Endothelial cell of umbilical vein (primary cell): ENCODE results near the gene USP17L12.
"Not testable (repeated sequence)": the region's sequence is repeated elsewhere in the genome, so short reads cannot be mapped to it uniquely, and the experiment has no call there.

Source experiments
- EZH2 ChIP-seq: IDR thresholded peaks from 2 replicates; pipeline ENCODE4 v1.6.1; 2012; ENCODE audit warnings: borderline replicate concordance, low read depth, mild to moderate bottlenecking, moderate library complexity, low read length, inconsistent platforms; ENCODE audit not compliant: severe bottlenecking
- MYC ChIP-seq: IDR thresholded peaks from one replicate; pipeline ENCODE4 v1.6.1; 2011; ENCODE audit warnings: mild to moderate bottlenecking, low read depth, low read length
- POLR2A ChIP-seq: IDR thresholded peaks from 2 replicates; pipeline ENCODE4 v1.6.1; 2012; ENCODE audit warnings: low read depth, mild to moderate bottlenecking, control low read depth, low read length
- POLR2AphosphoS5 ChIP-seq: IDR thresholded peaks from 2 replicates; pipeline ENCODE4 v1.6.1; 2012; ENCODE audit warnings: low read depth, mild to moderate bottlenecking, control low read depth, low read length, moderate library complexity; ENCODE audit not compliant: insufficient read depth
- TF ChIP-seq, protein P1 (sequence below), 2 donors: IDR thresholded peaks; 1 replicate in 1 of 2; 2 replicates in 1 of 2; pipeline ENCODE4 v1.5.1; 2011; ENCODE audit warnings: low read length in 2 of 2, mild to moderate bottlenecking in 2 of 2, moderate library complexity in 2 of 2, control low read depth in 1 of 2, inconsistent platforms in 1 of 2, low read depth in 1 of 2; ENCODE audit not compliant: insufficient read depth in 1 of 2; ENCODE audit errors: extremely low read depth in 1 of 2
- TF ChIP-seq, protein P2 (sequence below): IDR thresholded peaks from 2 replicates; pipeline ENCODE4 v1.6.1; 2011; ENCODE audit not compliant: insufficient read depth, insufficient read length

DNA sequence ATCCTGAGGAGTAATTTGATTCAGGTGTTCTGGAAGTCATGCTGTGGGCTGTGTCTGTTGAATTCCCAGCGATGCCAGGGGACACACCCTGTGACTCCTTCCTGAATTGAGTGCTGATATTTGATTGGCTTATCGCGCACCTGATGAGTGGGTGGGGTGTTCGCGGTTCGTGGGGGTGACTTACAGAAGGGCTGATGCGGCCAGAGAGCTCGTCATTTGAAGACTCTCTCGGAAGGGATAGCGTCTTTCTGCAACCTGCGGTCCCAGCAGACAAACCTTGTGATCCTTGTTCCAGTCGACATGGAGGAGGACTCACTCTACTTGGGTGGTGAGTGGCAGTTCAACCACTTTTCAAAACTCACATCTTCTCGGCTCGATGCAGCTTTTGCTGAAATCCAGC lies 4.6 kb downstream of the USP17L12 start, which contains the start of gene USP17L13:
- TF ChIP-seq POLR2A, MYC, EZH2, POLR2AphosphoS5: not testable (repeated sequence)
- TF ChIP-seq, protein P1, sequence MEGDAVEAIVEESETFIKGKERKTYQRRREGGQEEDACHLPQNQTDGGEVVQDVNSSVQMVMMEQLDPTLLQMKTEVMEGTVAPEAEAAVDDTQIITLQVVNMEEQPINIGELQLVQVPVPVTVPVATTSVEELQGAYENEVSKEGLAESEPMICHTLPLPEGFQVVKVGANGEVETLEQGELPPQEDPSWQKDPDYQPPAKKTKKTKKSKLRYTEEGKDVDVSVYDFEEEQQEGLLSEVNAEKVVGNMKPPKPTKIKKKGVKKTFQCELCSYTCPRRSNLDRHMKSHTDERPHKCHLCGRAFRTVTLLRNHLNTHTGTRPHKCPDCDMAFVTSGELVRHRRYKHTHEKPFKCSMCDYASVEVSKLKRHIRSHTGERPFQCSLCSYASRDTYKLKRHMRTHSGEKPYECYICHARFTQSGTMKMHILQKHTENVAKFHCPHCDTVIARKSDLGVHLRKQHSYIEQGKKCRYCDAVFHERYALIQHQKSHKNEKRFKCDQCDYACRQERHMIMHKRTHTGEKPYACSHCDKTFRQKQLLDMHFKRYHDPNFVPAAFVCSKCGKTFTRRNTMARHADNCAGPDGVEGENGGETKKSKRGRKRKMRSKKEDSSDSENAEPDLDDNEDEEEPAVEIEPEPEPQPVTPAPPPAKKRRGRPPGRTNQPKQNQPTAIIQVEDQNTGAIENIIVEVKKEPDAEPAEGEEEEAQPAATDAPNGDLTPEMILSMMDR (IDR thresholded peaks at IDR 0.05; ENCODE audit: extremely low read depth in 1 of 2, insufficient read depth in 1 of 2, low read depth in 1 of 2, low read length in 2 of 2): not testable (repeated sequence)
- TF ChIP-seq, protein P2, sequence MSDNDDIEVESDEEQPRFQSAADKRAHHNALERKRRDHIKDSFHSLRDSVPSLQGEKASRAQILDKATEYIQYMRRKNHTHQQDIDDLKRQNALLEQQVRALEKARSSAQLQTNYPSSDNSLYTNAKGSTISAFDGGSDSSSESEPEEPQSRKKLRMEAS: not testable (repeated sequence)
